K562 (cell line): ENCODE results near the gene SCN1A. TPM values are rescaled to one million over a fixed set of nuclear protein-coding genes. Genes with fewer than 3 reads are reported as not detected.

Experiments used
- CTBP1 ChIP-seq: fragments of 450-650 bp; IDR thresholded peaks from 2 replicates; pipeline ENCODE4 v1.6.1; 2016; ENCODE audit warnings: borderline replicate concordance
- KAT2B ChIP-seq: IDR thresholded peaks from one replicate; pipeline ENCODE4 v1.6.1; 2012; ENCODE audit warnings: low read depth, mild to moderate bottlenecking, control low read depth, inconsistent platforms, low read length, moderate library complexity
- YBX1 ChIP-seq: fragments of 450-650 bp; IDR thresholded peaks from 2 replicates; pipeline ENCODE4 v1.7.1; 2016; ENCODE audit warnings: mild to moderate bottlenecking
- ZNF586 ChIP-seq: fragments of 450-650 bp; formaldehyde crosslinking; conservative IDR thresholded peaks from 2 replicates; pipeline ENCODE4 v1.4.0; 2020; ENCODE audit warnings: mild to moderate bottlenecking, moderate library complexity
- polyA plus RNA-seq, 8 experiments: library from polyadenylated mRNA; depleted of rRNA in 4 of 8; stranded (reverse) in 5 of 8; unstranded in 3 of 8; fragments of >200 nt; fragmentation: Nextera tagmentation in 2 of 8; fragmentation: Illumina TruSeq in 1 of 8; extraction: Ambion mirVana in 2 of 8; extraction: Trizol in 1 of 8; gene quantifications; 2 replicates each; pipeline versions ENCODE4 v1.2.1 to v1.2.3, GENCODE V29; 2011 to 2014; ENCODE audit warnings: inconsistent platforms in 1 of 8, missing spikeins in 1 of 8
- total RNA-seq, 7 experiments: library from RNA; depleted of rRNA in 6 of 7; stranded (reverse); fragments of >200 nt in 6 of 7; fragmentation: Illumina TruSeq in 2 of 7; extraction: Trizol in 2 of 7; gene quantifications; 2 replicates each; pipeline versions ENCODE4 v1.2.1 to v1.2.3, GENCODE V29; 2011 to 2021; ENCODE audit warnings: low replicate concordance in 1 of 7
- TF ChIP-seq, protein P1 (sequence below): sonication (generic); formaldehyde crosslinking; IDR thresholded peaks from 2 replicates; pipeline ENCODE4 v1.8.0; 2022; ENCODE audit warnings: mild to moderate bottlenecking, missing genetic modification reagents, borderline replicate concordance
- TF ChIP-seq, protein P2 (sequence below): fragments of 200-600 bp; sonication (generic); IDR thresholded peaks from one replicate; pipeline ENCODE4 v1.6.1; 2012; ENCODE audit warnings: mild to moderate bottlenecking, low read depth, low read length, inconsistent platforms
- TF ChIP-seq, protein P3 (sequence below): fragments of 250-450 bp; sonication (Bioruptor Pico); IDR thresholded peaks from 2 replicates; pipeline ENCODE4 v1.5.0; 2021; ENCODE audit warnings: mild to moderate bottlenecking, moderate library complexity

SCN1A gene
- total and polyA plus RNA-seq, 9 of the 15 experiments (the other 6 are each of a cell fraction or from before 2014, with no cell fraction given): not detected

DNA sequence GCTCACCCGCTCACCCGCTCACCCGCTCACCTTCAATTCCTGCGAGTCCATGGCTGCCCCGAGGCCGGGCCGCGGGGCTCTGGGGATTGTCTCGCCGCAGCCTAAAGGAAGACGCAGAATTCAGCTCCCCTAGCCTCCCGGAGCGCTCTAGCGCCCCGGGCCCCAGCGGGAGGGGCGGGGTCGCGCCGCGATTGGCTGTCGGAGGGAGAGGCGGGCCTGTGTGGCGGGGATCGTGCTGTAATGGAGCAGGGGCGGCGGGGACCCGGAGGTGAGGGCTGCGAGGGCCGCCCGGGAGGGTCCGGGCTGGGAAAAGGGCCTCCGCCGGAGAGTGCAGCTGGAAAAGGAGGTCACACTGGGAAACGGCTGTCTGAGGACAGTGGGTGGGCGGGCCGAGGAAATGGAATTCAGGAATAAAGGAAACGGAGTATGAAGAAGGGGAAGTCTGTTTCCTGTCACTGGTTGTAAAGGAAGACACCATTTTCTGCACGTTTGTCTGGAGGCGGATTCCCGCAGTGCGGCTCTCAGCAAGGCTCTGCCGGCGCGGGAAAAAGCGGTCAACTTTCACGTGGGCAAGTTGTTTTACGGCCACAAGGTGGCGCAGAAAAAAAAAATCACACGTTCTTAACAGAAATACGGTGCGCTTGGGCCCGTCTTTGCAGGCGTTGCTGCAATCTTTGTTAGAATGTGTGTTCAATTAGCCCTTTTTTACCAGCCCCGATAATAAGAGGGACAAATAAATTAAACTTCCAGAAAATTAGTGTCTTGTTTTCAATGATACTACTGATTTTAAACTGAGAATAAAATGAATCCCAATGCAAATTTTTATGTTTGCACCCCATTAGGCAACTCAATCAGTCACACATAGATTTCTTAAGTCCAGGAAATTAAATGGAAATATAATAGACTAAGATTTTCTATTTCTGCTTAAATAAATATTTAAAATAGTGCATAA lies 173.9 kb downstream of the SCN1A start, which contains the start of gene TTC21B (continued):
- TF ChIP-seq, protein P1, sequence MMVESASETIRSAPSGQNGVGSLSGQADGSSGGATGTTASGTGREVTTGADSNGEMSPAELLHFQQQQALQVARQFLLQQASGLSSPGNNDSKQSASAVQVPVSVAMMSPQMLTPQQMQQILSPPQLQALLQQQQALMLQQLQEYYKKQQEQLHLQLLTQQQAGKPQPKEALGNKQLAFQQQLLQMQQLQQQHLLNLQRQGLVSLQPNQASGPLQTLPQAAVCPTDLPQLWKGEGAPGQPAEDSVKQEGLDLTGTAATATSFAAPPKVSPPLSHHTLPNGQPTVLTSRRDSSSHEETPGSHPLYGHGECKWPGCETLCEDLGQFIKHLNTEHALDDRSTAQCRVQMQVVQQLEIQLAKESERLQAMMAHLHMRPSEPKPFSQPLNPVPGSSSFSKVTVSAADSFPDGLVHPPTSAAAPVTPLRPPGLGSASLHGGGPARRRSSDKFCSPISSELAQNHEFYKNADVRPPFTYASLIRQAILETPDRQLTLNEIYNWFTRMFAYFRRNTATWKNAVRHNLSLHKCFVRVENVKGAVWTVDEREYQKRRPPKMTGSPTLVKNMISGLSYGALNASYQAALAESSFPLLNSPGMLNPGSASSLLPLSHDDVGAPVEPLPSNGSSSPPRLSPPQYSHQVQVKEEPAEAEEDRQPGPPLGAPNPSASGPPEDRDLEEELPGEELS (CRISPR knock-in tag): peak; percentile 54; the same call in 1 of the 2 replicates
- TF ChIP-seq ZNF586 (CRISPR knock-in tag) (no peak), KAT2B (no peak), YBX1 (no peak), CTBP1 (peak; percentile 56; the same call in 1 of the 2 replicates)
- TF ChIP-seq, protein P2, sequence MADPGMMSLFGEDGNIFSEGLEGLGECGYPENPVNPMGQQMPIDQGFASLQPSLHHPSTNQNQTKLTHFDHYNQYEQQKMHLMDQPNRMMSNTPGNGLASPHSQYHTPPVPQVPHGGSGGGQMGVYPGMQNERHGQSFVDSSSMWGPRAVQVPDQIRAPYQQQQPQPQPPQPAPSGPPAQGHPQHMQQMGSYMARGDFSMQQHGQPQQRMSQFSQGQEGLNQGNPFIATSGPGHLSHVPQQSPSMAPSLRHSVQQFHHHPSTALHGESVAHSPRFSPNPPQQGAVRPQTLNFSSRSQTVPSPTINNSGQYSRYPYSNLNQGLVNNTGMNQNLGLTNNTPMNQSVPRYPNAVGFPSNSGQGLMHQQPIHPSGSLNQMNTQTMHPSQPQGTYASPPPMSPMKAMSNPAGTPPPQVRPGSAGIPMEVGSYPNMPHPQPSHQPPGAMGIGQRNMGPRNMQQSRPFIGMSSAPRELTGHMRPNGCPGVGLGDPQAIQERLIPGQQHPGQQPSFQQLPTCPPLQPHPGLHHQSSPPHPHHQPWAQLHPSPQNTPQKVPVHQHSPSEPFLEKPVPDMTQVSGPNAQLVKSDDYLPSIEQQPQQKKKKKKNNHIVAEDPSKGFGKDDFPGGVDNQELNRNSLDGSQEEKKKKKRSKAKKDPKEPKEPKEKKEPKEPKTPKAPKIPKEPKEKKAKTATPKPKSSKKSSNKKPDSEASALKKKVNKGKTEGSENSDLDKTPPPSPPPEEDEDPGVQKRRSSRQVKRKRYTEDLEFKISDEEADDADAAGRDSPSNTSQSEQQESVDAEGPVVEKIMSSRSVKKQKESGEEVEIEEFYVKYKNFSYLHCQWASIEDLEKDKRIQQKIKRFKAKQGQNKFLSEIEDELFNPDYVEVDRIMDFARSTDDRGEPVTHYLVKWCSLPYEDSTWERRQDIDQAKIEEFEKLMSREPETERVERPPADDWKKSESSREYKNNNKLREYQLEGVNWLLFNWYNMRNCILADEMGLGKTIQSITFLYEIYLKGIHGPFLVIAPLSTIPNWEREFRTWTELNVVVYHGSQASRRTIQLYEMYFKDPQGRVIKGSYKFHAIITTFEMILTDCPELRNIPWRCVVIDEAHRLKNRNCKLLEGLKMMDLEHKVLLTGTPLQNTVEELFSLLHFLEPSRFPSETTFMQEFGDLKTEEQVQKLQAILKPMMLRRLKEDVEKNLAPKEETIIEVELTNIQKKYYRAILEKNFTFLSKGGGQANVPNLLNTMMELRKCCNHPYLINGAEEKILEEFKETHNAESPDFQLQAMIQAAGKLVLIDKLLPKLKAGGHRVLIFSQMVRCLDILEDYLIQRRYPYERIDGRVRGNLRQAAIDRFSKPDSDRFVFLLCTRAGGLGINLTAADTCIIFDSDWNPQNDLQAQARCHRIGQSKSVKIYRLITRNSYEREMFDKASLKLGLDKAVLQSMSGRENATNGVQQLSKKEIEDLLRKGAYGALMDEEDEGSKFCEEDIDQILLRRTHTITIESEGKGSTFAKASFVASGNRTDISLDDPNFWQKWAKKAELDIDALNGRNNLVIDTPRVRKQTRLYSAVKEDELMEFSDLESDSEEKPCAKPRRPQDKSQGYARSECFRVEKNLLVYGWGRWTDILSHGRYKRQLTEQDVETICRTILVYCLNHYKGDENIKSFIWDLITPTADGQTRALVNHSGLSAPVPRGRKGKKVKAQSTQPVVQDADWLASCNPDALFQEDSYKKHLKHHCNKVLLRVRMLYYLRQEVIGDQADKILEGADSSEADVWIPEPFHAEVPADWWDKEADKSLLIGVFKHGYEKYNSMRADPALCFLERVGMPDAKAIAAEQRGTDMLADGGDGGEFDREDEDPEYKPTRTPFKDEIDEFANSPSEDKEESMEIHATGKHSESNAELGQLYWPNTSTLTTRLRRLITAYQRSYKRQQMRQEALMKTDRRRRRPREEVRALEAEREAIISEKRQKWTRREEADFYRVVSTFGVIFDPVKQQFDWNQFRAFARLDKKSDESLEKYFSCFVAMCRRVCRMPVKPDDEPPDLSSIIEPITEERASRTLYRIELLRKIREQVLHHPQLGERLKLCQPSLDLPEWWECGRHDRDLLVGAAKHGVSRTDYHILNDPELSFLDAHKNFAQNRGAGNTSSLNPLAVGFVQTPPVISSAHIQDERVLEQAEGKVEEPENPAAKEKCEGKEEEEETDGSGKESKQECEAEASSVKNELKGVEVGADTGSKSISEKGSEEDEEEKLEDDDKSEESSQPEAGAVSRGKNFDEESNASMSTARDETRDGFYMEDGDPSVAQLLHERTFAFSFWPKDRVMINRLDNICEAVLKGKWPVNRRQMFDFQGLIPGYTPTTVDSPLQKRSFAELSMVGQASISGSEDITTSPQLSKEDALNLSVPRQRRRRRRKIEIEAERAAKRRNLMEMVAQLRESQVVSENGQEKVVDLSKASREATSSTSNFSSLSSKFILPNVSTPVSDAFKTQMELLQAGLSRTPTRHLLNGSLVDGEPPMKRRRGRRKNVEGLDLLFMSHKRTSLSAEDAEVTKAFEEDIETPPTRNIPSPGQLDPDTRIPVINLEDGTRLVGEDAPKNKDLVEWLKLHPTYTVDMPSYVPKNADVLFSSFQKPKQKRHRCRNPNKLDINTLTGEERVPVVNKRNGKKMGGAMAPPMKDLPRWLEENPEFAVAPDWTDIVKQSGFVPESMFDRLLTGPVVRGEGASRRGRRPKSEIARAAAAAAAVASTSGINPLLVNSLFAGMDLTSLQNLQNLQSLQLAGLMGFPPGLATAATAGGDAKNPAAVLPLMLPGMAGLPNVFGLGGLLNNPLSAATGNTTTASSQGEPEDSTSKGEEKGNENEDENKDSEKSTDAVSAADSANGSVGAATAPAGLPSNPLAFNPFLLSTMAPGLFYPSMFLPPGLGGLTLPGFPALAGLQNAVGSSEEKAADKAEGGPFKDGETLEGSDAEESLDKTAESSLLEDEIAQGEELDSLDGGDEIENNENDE: no peak
- TF ChIP-seq, protein P3, sequence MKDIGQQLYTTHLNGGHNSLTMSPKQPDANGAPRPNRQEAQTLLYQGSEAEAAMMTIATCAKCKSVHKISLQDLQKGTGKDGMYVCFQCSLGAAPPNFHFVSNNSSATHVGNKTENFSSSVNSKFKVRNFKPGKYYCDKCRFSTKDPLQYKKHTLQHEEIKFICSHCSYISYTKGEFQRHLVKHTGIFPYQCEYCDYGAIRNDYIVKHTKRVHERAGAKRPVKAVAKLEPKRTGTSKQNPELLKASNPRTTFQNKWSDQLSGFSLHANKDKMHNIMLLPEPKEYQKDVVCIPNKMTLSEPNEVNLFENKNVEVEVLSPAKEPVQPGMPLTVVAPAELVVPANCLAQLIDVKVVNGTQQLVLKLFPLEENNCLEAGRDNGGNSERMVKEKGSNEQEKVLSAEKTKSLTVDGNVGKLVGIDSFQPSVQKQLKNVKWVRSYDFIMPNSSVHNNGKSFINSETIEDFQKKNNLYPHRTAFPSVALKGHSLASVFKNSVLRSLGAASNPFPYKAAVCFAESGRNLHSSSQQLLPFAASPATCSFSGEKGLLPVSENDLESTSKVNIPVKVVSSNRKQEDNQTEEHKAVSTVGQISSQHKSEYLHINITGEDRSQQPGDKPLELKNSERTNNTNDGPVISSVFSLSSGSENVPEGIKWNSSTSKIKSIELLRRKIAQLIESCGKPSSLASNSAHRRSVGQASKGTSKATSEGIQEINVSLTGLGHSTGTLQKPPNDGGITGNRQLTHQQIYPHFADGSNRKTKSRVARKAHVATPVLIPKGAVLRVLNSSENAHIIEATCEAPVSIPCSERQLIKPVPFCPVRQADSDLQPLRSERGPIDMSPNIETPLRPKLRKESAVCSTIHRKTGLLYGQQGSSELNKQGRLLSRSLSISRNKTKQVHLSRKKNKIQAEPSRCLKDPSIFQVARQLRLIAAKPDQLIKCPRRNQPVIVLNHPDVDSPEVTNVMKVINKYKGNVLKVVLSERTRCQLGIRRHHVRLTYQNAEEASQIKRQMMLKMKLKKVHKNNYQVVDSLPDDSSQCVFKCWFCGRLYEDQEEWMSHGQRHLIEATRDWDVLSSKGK: no peak
